NCI-H748 treated with DMSO at 0.1 percent for 48 hours (cell line): ENCODE measurements around the gene KRTAP12-1.
"Not testable (repeated sequence)": the region's sequence is repeated elsewhere in the genome, so short reads cannot be mapped to it uniquely, and the experiment has no call there.

ENCODE experiments used
- DNase-seq: peaks from one replicate; lab custom pipeline; 2025; lab: John Stamatoyannopoulos, UW

KRTAP12-1 gene

GRCh38 chr21:44667612-44668011 lies 14.4 kb downstream of the KRTAP12-1 start:
- no peak for DNase-seq

GRCh38 chr21:44666401-44667320 lies 15.3 kb downstream of the KRTAP12-1 start, which contains the start of gene KRTAP12-2:
KRTAP12-2 (minus strand) TSS chr21:44666927; CDS start chr21:44666886, 41 bp downstream.
- no peak for DNase-seq

GRCh38 chr21:44664691-44665090 lies 17.3 kb downstream of the KRTAP12-1 start:
- no peak for DNase-seq

- DNase-seq: not testable (repeated sequence)
These were observed 20.4 kb downstream of the KRTAP12-1 start for GRCh38 chr21:44661567-44661966.

- DNase-seq: no peak
These were observed 22.9 kb downstream of the KRTAP12-1 start for GRCh38 chr21:44658913-44659595.

- DNase-seq: no peak
These were observed 23.4 kb downstream of the KRTAP12-1 start for GRCh38 chr21:44658541-44658910.

- DNase-seq: no peak
These were observed 24.1 kb downstream of the KRTAP12-1 start, which contains the start of gene KRTAP12-3 for GRCh38 chr21:44657635-44658540. KRTAP12-3 (plus strand) TSS chr21:44657932; CDS start chr21:44657980, 48 bp downstream.

- DNase-seq: no peak
These were observed 25.1 kb downstream of the KRTAP12-1 start for GRCh38 chr21:44656868-44657267.

- DNase-seq: no peak
These were observed 27.3 kb downstream of the KRTAP12-1 start, which contains the start of gene KRTAP12-4 for GRCh38 chr21:44654576-44655175. KRTAP12-4 (minus strand) TSS chr21:44654659; CDS start chr21:44654614, 45 bp downstream.

- no peak for DNase-seq
These were observed 28.0 kb downstream of the KRTAP12-1 start for GRCh38 chr21:44653656-44654575.

GRCh38 chr21:44653123-44653522 lies 28.8 kb downstream of the KRTAP12-1 start:
- DNase-seq: no peak

- DNase-seq: no peak
These were observed 30.8 kb downstream of the KRTAP12-1 start for GRCh38 chr21:44650973-44651675.

- DNase-seq: no peak
These were observed 31.5 kb downstream of the KRTAP12-1 start for GRCh38 chr21:44650265-44650972.

- no peak for DNase-seq
These were observed 32.4 kb downstream of the KRTAP12-1 start for GRCh38 chr21:44649521-44650100.

GRCh38 chr21:44648557-44649311 lies 33.2 kb downstream of the KRTAP12-1 start:
- DNase-seq: no peak

GRCh38 chr21:44647222-44647552 lies 34.8 kb downstream of the KRTAP12-1 start:
- no peak for DNase-seq

- DNase-seq: not testable (repeated sequence)
These were observed 35.4 kb downstream of the KRTAP12-1 start, which contains the start of gene KRTAP10-11 for GRCh38 chr21:44646366-44647221. KRTAP10-11 (plus strand) TSS chr21:44646414; CDS start chr21:44646459, 45 bp downstream.
